HEK293 (cell line): ENCODE data around the gene TMEFF1.

ENCODE experiments used
- CTCF ChIA-PET: fragments of 350-600 bp; formaldehyde crosslinking; extraction: SDS; loops from one replicate; lab custom pipeline; 2021; ENCODE audit warnings: antibody characterized with exemption; lab: Yijun Ruan, JAX
- POLR2A ChIA-PET: fragments of 300-600 bp; formaldehyde crosslinking; extraction: SDS; loops from one replicate; lab custom pipeline; 2020; ENCODE audit warnings: antibody characterized with exemption, inconsistent platforms; lab: Yijun Ruan, JAX
- H3K27ac ChIP-seq: fragments of 200-500 bp; sonication (Bioruptor generic); 2 replicates; pipeline ENCODE4 v1.5.1; 2014; ENCODE audit warnings: low read depth, low read length, control low read depth, inconsistent platforms; ENCODE audit errors: extremely low read depth
- H3K36me3 ChIP-seq, 2 experiments: fragments of 200-500 bp in 1 of 2; sonication (Bioruptor generic) in 1 of 2; 1 replicate in 1 of 2; 2 replicates in 1 of 2; pipeline ENCODE4 v1.5.1; 2014 to 2017; ENCODE audit warnings: inconsistent platforms in 2 of 2, low read length in 2 of 2; ENCODE audit not compliant: control insufficient read depth in 2 of 2, insufficient read depth in 1 of 2
- H3K4me1 ChIP-seq: fragments of 200-500 bp; sonication (Bioruptor generic); 2 replicates; pipeline ENCODE4 v1.5.1; 2014; ENCODE audit warnings: mild to moderate bottlenecking, low read length, inconsistent platforms; ENCODE audit not compliant: control insufficient read depth, insufficient read depth
- H3K4me3 ChIP-seq: 2 replicates; pipeline ENCODE4 v1.5.1; 2011; ENCODE audit warnings: low read depth, mild to moderate bottlenecking, control low read depth, low read length, moderate library complexity
- H3K9me3 ChIP-seq: fragments of 200-500 bp; sonication (Bioruptor generic); 2 replicates; pipeline ENCODE4 v1.5.1; 2014; ENCODE audit warnings: low read depth, low read length, inconsistent platforms; ENCODE audit not compliant: control insufficient read depth, insufficient read depth
- FEZF1 ChIP-seq: fragments of 450-650 bp; formaldehyde crosslinking; IDR thresholded peaks from 2 replicates; pipeline ENCODE4 v1.5.1; 2016; ENCODE audit warnings: missing biosample characterization, missing genetic modification characterization
- SCRT1 ChIP-seq: fragments of 450-650 bp; formaldehyde crosslinking; IDR thresholded peaks from 2 replicates; pipeline ENCODE4 v1.5.1; 2016; ENCODE audit warnings: missing biosample characterization, missing genetic modification characterization, borderline replicate concordance
- ZFHX2 ChIP-seq: fragments of 450-650 bp; formaldehyde crosslinking; conservative IDR thresholded peaks from 2 replicates; pipeline ENCODE4 v1.5.1; 2016; ENCODE audit warnings: missing biosample characterization, missing genetic modification characterization
- ZNF114 ChIP-seq: fragments of 450-650 bp; formaldehyde crosslinking; IDR thresholded peaks from 2 replicates; pipeline ENCODE4 v1.5.0; 2017; ENCODE audit warnings: missing biosample characterization, missing genetic modification characterization
- ZNF121 ChIP-seq: fragments of 450-650 bp; formaldehyde crosslinking; IDR thresholded peaks from 2 replicates; pipeline ENCODE4 v1.5.1; 2016; ENCODE audit warnings: missing biosample characterization, missing genetic modification characterization
- ZNF146 ChIP-seq: fragments of 450-650 bp; formaldehyde crosslinking; IDR thresholded peaks from 2 replicates; pipeline ENCODE4 v1.5.1; 2016; ENCODE audit warnings: missing biosample characterization, missing genetic modification characterization
- ZNF184 ChIP-seq: fragments of 450-650 bp; IDR thresholded peaks from 2 replicates; pipeline ENCODE4 v1.5.1; 2018; ENCODE audit warnings: missing biosample characterization, mild to moderate bottlenecking, missing genetic modification characterization
- ZNF2 ChIP-seq: fragments of 450-650 bp; formaldehyde crosslinking; IDR thresholded peaks from 2 replicates; pipeline ENCODE4 v1.5.1; 2016; ENCODE audit warnings: missing biosample characterization, missing genetic modification characterization
- ZNF214 ChIP-seq: fragments of 450-650 bp; formaldehyde crosslinking; IDR thresholded peaks from 2 replicates; pipeline ENCODE4 v1.5.1; 2017; ENCODE audit warnings: missing biosample characterization, mild to moderate bottlenecking, missing genetic modification characterization, borderline replicate concordance
- ZNF23 ChIP-seq: fragments of 450-650 bp; formaldehyde crosslinking; IDR thresholded peaks from 2 replicates; pipeline ENCODE4 v1.5.1; 2016; ENCODE audit warnings: missing biosample characterization, missing genetic modification characterization, borderline replicate concordance
- ZNF280D ChIP-seq: fragments of 450-650 bp; formaldehyde crosslinking; IDR thresholded peaks from 2 replicates; pipeline ENCODE4 v1.5.1; 2016; ENCODE audit warnings: missing biosample characterization, missing genetic modification characterization
- ZNF292 ChIP-seq: fragments of 450-650 bp; formaldehyde crosslinking; IDR thresholded peaks from 2 replicates; pipeline ENCODE4 v1.5.1; 2016; ENCODE audit warnings: low read depth, missing biosample characterization, missing genetic modification characterization, borderline replicate concordance
- ZNF350 ChIP-seq: fragments of 450-650 bp; formaldehyde crosslinking; IDR thresholded peaks from 2 replicates; pipeline ENCODE4 v1.5.0; 2017; ENCODE audit warnings: missing biosample characterization, mild to moderate bottlenecking, missing genetic modification characterization
- ZNF544 ChIP-seq: fragments of 450-650 bp; formaldehyde crosslinking; IDR thresholded peaks from 2 replicates; pipeline ENCODE4 v1.5.0; 2017; ENCODE audit warnings: missing biosample characterization, missing genetic modification characterization
- ZNF610 ChIP-seq: fragments of 450-650 bp; formaldehyde crosslinking; IDR thresholded peaks from 2 replicates; pipeline ENCODE4 v1.5.1; 2016; ENCODE audit warnings: missing biosample characterization, missing genetic modification characterization, borderline replicate concordance
- ZNF660 ChIP-seq: fragments of 450-650 bp; IDR thresholded peaks from 2 replicates; pipeline ENCODE4 v1.5.1; 2018; ENCODE audit warnings: missing biosample characterization, mild to moderate bottlenecking, missing genetic modification characterization
- ZNF777 ChIP-seq: fragments of 450-650 bp; formaldehyde crosslinking; IDR thresholded peaks from 2 replicates; pipeline ENCODE4 v1.5.1; 2017; ENCODE audit warnings: missing biosample characterization, missing genetic modification characterization, borderline replicate concordance
- TF ChIP-seq, protein P1 (sequence below): fragments of 450-650 bp; formaldehyde crosslinking; optimal IDR thresholded peaks from 2 replicates; pipeline ENCODE3; 2016; ENCODE audit warnings: missing biosample characterization, mild to moderate bottlenecking, missing genetic modification characterization
- TF ChIP-seq, protein P2 (sequence below): fragments of 450-650 bp; formaldehyde crosslinking; IDR thresholded peaks from 2 replicates; pipeline ENCODE4 v1.5.1; 2016; ENCODE audit warnings: missing biosample characterization, missing genetic modification characterization
- TF ChIP-seq, protein P3 (sequence below): fragments of 450-650 bp; formaldehyde crosslinking; IDR thresholded peaks from 2 replicates; pipeline ENCODE4 v1.5.1; 2016; ENCODE audit warnings: missing biosample characterization, missing genetic modification characterization, borderline replicate concordance
- TF ChIP-seq, protein P4 (sequence below): fragments of 450-650 bp; formaldehyde crosslinking; IDR thresholded peaks from 2 replicates; pipeline ENCODE4 v1.5.1; 2016; ENCODE audit warnings: missing biosample characterization, missing genetic modification characterization

The TMEFF1 gene

DNA sequence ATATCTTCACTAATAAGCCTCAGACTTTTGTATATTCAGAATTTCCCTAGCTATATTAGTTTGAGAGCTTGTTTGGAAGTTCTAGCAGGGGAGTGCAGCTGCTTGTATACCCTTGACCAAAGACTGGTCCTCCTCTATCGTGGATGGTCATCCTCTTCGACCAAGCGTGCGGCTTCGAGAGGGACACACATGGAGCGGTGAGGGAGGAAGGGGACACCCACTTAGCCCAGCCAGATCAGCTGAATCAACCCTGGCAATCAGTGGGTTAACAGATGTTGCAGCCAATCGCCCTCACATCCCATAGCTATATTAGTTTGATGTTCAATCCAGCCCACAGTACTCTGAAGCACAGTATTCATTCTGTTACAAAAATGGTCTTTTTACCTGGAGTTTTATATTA lies 108.1 kb downstream of the TMEFF1 start (continued):
- TF ChIP-seq FEZF1 = no peak
- TF ChIP-seq, protein P1, sequence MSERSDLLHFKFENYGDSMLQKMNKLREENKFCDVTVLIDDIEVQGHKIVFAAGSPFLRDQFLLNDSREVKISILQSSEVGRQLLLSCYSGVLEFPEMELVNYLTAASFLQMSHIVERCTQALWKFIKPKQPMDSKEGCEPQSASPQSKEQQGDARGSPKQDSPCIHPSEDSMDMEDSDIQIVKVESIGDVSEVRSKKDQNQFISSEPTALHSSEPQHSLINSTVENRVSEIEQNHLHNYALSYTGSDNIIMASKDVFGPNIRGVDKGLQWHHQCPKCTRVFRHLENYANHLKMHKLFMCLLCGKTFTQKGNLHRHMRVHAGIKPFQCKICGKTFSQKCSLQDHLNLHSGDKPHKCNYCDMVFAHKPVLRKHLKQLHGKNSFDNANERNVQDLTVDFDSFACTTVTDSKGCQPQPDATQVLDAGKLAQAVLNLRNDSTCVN (tag by site-specific recombination) = no peak

DNA sequence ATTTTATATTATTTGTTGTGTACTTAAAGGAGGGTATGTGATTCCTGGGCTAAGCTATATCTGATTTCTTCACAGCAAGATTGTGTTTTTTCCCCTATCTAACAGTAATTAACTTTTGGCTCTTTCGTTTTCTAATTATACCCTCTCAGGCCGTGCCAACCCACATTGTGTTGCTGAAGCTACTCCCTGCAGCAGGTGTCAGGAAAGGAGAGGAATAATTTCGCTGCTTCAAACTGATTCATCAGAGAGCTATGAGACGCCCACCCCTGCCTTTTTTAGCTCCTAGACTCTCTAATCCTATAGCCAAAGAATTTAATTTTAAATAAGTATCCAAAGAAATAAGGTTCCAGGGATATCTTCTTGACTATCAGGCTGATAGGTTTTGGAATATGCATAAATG lies 108.7 kb downstream of the TMEFF1 start:
- POLR2A ChIA-PET = no interaction called here
- CTCF ChIA-PET = interaction anchor here (0.8 to 1.6 kb wide), 3 partner anchors 14 to 20 kb away, joined by 4 to 6 read pairs (median 4); no protein-coding TSS in a partner anchor

DNA sequence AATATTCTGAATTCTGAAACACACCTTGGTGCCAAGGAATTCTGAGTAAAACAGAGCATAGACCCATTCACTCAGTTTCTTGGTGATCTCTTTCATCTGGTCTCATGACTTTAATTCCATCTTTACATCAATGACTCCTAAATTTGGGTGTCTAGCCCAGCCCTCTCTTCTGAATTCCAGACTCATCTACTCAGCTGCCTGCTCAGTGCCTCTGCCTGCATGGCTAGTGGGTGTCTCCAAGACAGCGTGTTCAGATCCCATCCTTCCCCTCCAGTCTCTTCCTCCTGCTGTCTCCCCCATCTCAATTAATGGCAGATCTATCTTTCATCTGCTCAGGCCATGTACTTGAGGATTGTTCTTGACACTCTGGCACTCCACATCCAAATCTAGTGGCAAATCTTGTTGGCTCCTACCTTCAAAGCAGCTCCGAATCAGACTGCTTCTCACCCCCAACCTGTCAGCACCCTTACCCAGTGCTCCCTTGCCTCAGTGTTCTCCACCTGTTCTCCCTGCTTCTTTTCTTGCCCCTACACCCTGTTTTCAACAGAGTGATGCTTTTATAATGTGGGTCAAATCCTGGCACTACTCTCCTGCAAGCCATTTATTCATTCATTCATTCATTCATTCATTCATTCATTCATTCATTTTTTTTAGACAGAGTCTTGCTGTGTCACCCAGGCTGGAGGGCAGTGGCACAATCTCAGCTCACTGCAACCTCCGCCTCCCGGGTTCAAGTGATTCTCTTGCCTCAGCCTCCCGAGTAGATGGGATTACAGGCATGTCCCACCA lies 110.3 kb downstream of the TMEFF1 start:
- Histone ChIP-seq H3K36me3 (peaks cover 0 to 23% of the 10 kb centered on the region in 2 experiments; a peak in 1 of 3 replicates), H3K27ac (no peak overlapping the region), H3K4me1 (no peaks in the 10 kb centered on the region), H3K4me3 (no peak overlapping the region), H3K9me3 (no peaks in the 10 kb centered on the region)
- ChIA-PET CTCF (interaction anchor here (1.3 kb wide), 1 partner anchor 19 kb away, joined by 4 read pairs; no protein-coding TSS in a partner anchor), POLR2A (no interaction called here)
- TF ChIP-seq ZNF280D (tag by site-specific recombination) (no peak), ZNF292 (tag by site-specific recombination) (no peak), ZNF610 (tag by site-specific recombination) (no peak), ZNF184 (tag by site-specific recombination) (no peak), SCRT1 (no peak), ZNF23 (no peak), ZNF660 (tag by site-specific recombination) (no peak), ZNF777 (tag by site-specific recombination) (no peak), ZNF214 (no peak), ZNF544 (tag by site-specific recombination) (no peak), ZNF114 (no peak)
- TF ChIP-seq, protein P2, sequence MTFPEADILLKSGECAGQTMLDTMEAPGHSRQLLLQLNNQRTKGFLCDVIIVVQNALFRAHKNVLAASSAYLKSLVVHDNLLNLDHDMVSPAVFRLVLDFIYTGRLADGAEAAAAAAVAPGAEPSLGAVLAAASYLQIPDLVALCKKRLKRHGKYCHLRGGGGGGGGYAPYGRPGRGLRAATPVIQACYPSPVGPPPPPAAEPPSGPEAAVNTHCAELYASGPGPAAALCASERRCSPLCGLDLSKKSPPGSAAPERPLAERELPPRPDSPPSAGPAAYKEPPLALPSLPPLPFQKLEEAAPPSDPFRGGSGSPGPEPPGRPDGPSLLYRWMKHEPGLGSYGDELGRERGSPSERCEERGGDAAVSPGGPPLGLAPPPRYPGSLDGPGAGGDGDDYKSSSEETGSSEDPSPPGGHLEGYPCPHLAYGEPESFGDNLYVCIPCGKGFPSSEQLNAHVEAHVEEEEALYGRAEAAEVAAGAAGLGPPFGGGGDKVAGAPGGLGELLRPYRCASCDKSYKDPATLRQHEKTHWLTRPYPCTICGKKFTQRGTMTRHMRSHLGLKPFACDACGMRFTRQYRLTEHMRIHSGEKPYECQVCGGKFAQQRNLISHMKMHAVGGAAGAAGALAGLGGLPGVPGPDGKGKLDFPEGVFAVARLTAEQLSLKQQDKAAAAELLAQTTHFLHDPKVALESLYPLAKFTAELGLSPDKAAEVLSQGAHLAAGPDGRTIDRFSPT = no peak
- TF ChIP-seq, protein P3, sequence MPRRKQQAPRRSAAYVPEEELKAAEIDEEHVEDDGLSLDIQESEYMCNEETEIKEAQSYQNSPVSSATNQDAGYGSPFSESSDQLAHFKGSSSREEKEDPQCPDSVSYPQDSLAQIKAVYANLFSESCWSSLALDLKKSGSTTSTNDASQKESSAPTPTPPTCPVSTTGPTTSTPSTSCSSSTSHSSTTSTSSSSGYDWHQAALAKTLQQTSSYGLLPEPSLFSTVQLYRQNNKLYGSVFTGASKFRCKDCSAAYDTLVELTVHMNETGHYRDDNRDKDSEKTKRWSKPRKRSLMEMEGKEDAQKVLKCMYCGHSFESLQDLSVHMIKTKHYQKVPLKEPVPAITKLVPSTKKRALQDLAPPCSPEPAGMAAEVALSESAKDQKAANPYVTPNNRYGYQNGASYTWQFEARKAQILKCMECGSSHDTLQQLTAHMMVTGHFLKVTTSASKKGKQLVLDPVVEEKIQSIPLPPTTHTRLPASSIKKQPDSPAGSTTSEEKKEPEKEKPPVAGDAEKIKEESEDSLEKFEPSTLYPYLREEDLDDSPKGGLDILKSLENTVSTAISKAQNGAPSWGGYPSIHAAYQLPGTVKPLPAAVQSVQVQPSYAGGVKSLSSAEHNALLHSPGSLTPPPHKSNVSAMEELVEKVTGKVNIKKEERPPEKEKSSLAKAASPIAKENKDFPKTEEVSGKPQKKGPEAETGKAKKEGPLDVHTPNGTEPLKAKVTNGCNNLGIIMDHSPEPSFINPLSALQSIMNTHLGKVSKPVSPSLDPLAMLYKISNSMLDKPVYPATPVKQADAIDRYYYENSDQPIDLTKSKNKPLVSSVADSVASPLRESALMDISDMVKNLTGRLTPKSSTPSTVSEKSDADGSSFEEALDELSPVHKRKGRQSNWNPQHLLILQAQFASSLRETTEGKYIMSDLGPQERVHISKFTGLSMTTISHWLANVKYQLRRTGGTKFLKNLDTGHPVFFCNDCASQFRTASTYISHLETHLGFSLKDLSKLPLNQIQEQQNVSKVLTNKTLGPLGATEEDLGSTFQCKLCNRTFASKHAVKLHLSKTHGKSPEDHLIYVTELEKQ = no peak

More for the DNA sequence above, 108.7 kb downstream of the TMEFF1 start:
- no peak overlapping the region for H3K4me3 ChIP-seq
- TF ChIP-seq ZNF184 (tag by site-specific recombination) (no peak), ZNF2 (tag by site-specific recombination) (no peak), ZNF350 (tag by site-specific recombination) (no peak), ZFHX2 (tag by site-specific recombination) (no peak), ZNF146 (tag by site-specific recombination) (no peak), ZNF121 (tag by site-specific recombination) (no peak)
- TF ChIP-seq, protein P4, sequence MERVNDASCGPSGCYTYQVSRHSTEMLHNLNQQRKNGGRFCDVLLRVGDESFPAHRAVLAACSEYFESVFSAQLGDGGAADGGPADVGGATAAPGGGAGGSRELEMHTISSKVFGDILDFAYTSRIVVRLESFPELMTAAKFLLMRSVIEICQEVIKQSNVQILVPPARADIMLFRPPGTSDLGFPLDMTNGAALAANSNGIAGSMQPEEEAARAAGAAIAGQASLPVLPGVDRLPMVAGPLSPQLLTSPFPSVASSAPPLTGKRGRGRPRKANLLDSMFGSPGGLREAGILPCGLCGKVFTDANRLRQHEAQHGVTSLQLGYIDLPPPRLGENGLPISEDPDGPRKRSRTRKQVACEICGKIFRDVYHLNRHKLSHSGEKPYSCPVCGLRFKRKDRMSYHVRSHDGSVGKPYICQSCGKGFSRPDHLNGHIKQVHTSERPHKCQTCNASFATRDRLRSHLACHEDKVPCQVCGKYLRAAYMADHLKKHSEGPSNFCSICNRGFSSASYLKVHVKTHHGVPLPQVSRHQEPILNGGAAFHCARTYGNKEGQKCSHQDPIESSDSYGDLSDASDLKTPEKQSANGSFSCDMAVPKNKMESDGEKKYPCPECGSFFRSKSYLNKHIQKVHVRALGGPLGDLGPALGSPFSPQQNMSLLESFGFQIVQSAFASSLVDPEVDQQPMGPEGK (tag by site-specific recombination) = no peak
- TF ChIP-seq, all 188 proteins: peak for 0
- Histone ChIP-seq H3K36me3 (peaks cover 0 to 19% of the 10 kb centered on the region in 2 experiments; a peak in 1 of 3 replicates), H3K27ac (no peak overlapping the region), H3K9me3 (no peaks in the 10 kb centered on the region), H3K4me1 (no peaks in the 10 kb centered on the region)
